Esophagus squamous epithelium (tissue), 5 donors: ENCODE measurements around the gene CEP170. TPM values are rescaled to one million over a fixed set of nuclear protein-coding genes. Genes with fewer than 3 reads are reported as not detected.

Experiments used
- DNase-seq: peaks from one replicate; lab custom pipeline; 2025; lab: John Stamatoyannopoulos, UW
- H3K27ac ChIP-seq, 4 donors: fragments of 200-600 bp; sonication (generic); one replicate each; pipeline ENCODE4 v1.5.1; 2016 to 2019; ENCODE audit warnings: mild to moderate bottlenecking in 1 of 4
- H3K27me3 ChIP-seq, 4 donors: fragments of 200-600 bp; sonication (generic); 1 replicate in 3 of 4; 2 replicates in 1 of 4; pipeline versions ENCODE4 v1.5.1 to v1.6.0; 2017 to 2021; ENCODE audit warnings: antibody characterized with exemption in 1 of 4
- H3K36me3 ChIP-seq, 3 donors: fragments of 200-600 bp; sonication (generic); one replicate each; pipeline ENCODE4 v1.5.1; 2016 to 2019
- H3K4me1 ChIP-seq, 3 donors: fragments of 200-600 bp; sonication (generic); one replicate each; pipeline ENCODE4 v1.5.1; 2017 to 2019
- H3K4me3 ChIP-seq, 4 donors: fragments of 200-600 bp; sonication (generic); 1 replicate in 3 of 4; 2 replicates in 1 of 4; pipeline ENCODE4 v1.5.1; 2016 to 2019; ENCODE audit warnings: mild to moderate bottlenecking in 2 of 4, moderate library complexity in 1 of 4
- H3K9me3 ChIP-seq, 3 donors: fragments of 200-600 bp; sonication (generic); one replicate each; pipeline ENCODE4 v1.5.1; 2016 to 2019
- CTCF ChIP-seq, 6 experiments: fragments of 450-650 bp in 4 of 6; fragments of 200-600 bp in 2 of 6; sonication (generic) in 2 of 6; IDR thresholded peaks; one replicate each; pipeline ENCODE4 v1.5.1; 2016 to 2019; ENCODE audit warnings: antibody characterized with exemption in 6 of 6, mild to moderate bottlenecking in 4 of 6, moderate library complexity in 4 of 6
- POLR2A ChIP-seq, 4 donors: fragments of 450-650 bp; IDR thresholded peaks; one replicate each; pipeline ENCODE4 v1.6.1; 2017; ENCODE audit warnings: antibody characterized with exemption in 4 of 4, mild to moderate bottlenecking in 4 of 4, moderate library complexity in 3 of 4
- WGBS, 2 donors: methylation state at CpG; one replicate each; pipeline ENCODE4 v1.1.5; 2018; 5-methylcytosine and 5-hydroxymethylcytosine counted together
- intact Hi-C: fragments of 100-400 bp; cut with DNase I; formaldehyde crosslinking; loops from one replicate; pipeline ENCODE4 v1.15.0; 2022
- total RNA-seq, 4 donors: library from RNA; depleted of rRNA; stranded (reverse); fragments of >200 nt; gene quantifications; one replicate each; pipeline ENCODE4 v1.1.0, GENCODE V29; 2016
- donor health status: DM: yes; HTN: yes; CAD: no.

CEP170 gene
- total RNA-seq, 4 donors from 2014 or later = 10.4 to 19.5 (median 11.4) TPM

- 57 to 86% methylated on average over 1 of the region's 1 CpG for WGBS, 2 donors
- DNase-seq = no peak
- H3K27me3 ChIP-seq = no peaks in the 10 kb centered on the region
- H3K9me3 ChIP-seq = no peaks in the 10 kb centered on the region
- H3K4me1 ChIP-seq = peaks cover 0 to 25% (median 5%) of the 10 kb centered on the region in 3 donors
- no peak overlapping the region for H3K4me3 ChIP-seq
- peak overlapping the region in 1 of 4 donors; percentile 4 for H3K27ac ChIP-seq
- TF ChIP-seq CTCF (IDR thresholded peaks at IDR 0.05) (no peak), POLR2A (IDR thresholded peaks at IDR 0.05) (no peak)
- no peaks in the 10 kb centered on the region for H3K36me3 ChIP-seq
- intact Hi-C loops = no loop called here
These were observed 8.2 kb downstream of the CEP170 start for GRCh38 chr1:243246916-243247315.

- TF ChIP-seq CTCF (IDR thresholded peaks at IDR 0.05) (no peak), POLR2A (IDR thresholded peaks at IDR 0.05) (no peak)
These were observed 10.6 kb downstream of the CEP170 start for GRCh38 chr1:243244432-243244841.

DNA sequence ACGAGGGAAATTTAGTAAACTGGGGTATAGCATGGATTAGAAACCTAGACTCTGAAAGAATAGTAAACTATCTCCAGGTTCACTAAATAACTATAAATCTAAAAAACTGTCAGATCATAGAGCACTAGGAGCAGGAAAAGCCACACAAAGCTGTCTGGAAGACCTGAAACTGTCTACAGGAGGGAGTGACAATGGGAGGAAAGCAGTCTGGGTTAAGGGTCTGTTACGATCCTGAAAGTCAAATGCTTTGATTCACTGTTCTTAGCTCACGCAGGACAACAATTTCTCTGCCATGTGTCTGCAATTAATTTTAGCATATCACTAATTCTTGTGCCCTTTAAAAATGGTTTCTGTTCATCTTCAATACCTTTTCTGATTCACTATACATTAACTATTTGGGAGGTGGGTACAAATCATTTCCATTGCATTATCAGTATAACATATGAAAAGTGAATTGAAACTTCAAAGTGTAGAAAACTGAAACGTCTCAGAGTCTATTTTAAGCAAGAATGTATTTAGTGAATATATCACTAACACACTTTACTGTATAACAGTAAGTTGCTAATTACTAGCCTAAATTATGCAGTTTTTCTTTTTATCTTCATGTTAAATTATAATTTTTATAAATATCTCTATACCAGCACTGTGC is 18.4 kb downstream of the CEP170 start:
- intact Hi-C loops = no loop called here
- H3K4me1 ChIP-seq = peaks cover 0 to 19% (median 10%) of the 10 kb centered on the region in 3 donors
- no peak for DNase-seq
- H3K4me3 ChIP-seq = no peak overlapping the region
- H3K36me3 ChIP-seq = peaks cover 0 to 11% (median 0%) of the 10 kb centered on the region in 3 donors
- H3K27me3 ChIP-seq = no peaks in the 10 kb centered on the region
- WGBS, 2 donors = 61 to 74% methylated on average over 4 of the region's 4 CpGs
- peak overlapping the region in 1 of 4 donors; percentile 16 for H3K27ac ChIP-seq
- peaks cover 0 to 12% (median 6%) of the 10 kb centered on the region in 3 donors for H3K9me3 ChIP-seq
- TF ChIP-seq CTCF (IDR thresholded peaks at IDR 0.05) (no peak), POLR2A (IDR thresholded peaks at IDR 0.05) (no peak)

More at GRCh38 chr1:243244432-243244841, 10.6 kb downstream of the CEP170 start:
- Histone ChIP-seq H3K27ac (no peak overlapping the region), H3K9me3 (no peaks in the 10 kb centered on the region), H3K36me3 (no peaks in the 10 kb centered on the region), H3K27me3 (no peaks in the 10 kb centered on the region), H3K4me3 (no peak overlapping the region), H3K4me1 (peaks cover 0 to 13% (median 5%) of the 10 kb centered on the region in 3 donors)
- DNase-seq = no peak
- 77 to 86% methylated on average over 9 of the region's 9 CpGs for WGBS, 2 donors
- intact Hi-C loops = no loop called here

DNA sequence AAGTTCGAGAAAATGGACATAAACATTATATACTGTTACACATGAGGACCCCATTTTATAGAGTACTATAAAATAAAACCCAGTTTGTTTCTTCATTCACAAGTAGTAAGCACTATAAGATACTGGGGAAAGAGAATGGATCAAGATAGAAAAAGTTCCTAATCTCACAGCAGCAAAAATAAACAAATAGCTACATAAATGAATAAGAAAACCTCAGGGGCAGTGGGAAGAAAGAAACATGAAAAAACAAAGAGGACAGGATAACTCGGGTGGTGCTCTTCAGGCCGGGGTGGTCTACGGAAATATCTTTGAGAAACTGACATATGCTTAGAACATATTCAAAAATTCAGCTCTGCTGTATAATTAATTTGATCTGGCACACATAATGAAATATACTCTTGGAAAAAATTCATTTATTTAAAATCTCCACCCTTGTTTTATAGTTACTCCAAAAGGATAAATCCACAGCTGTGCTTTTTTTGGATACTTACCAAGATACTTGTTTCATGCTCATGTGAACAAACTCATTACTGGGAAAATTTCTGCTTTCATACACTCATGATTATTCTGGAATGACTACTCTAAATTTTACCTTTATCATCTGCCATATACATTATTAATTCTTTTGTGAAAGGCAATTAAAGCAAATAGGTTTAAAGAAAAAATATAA is 20.0 kb downstream of the CEP170 start:
- 53% methylated on average over 4 of the region's 4 CpGs for WGBS, 2 donors
- H3K9me3 ChIP-seq = peaks cover 0 to 26% (median 16%) of the 10 kb centered on the region in 3 donors
- H3K27ac ChIP-seq = no peak overlapping the region
- intact Hi-C loops = no loop called here
- H3K4me3 ChIP-seq = no peak overlapping the region
- H3K36me3 ChIP-seq = peaks cover 0 to 11% (median 0%) of the 10 kb centered on the region in 3 donors
- H3K27me3 ChIP-seq = no peaks in the 10 kb centered on the region
- no peak for DNase-seq
- H3K4me1 ChIP-seq = peaks cover 0 to 19% (median 10%) of the 10 kb centered on the region in 3 donors
- TF ChIP-seq POLR2A (IDR thresholded peaks at IDR 0.05) (no peak), CTCF (IDR thresholded peaks at IDR 0.05) (no peak)

DNA sequence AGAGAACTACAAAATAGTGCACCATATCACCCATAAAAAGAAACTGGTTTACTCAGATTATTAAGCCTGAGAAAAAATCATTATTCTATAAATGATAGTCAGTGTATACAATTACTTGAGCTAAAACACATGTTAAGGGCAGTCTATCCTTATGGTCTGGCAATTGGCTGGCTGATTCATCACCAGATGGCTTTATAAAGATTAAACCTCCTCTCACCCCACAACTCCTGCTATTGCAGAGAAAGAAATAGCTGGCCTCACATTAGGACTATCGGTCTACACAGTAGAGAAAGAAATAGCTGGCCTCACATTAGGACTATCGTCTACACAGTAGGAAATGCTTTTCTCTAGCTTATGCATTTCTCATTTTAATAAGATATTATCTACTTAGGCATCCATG is 21.2 kb downstream of the CEP170 start:
- DNase-seq = no peak
- H3K36me3 ChIP-seq = peaks cover 0 to 11% (median 0%) of the 10 kb centered on the region in 3 donors
- peaks cover 0 to 19% (median 10%) of the 10 kb centered on the region in 3 donors for H3K4me1 ChIP-seq
- TF ChIP-seq CTCF (IDR thresholded peaks at IDR 0.05) (no peak), POLR2A (IDR thresholded peaks at IDR 0.05) (no peak)
- no peak overlapping the region for H3K4me3 ChIP-seq
- peaks cover 0 to 35% (median 22%) of the 10 kb centered on the region in 3 donors for H3K9me3 ChIP-seq
- no peaks in the 10 kb centered on the region for H3K27me3 ChIP-seq
- WGBS, 2 donors = 76 to 100% methylated on average over 2 of the region's 2 CpGs
- no peak overlapping the region for H3K27ac ChIP-seq
- intact Hi-C loops = no loop called here
